Adipocyte (in vitro differentiated cells): Measurements from ENCODE around the gene RPL29.

Experiments used
- DNase-seq: peaks from one replicate; pipeline ENCODE4 v3.0.0-alpha.2; 2015; ENCODE audit warnings: low read depth
- H3K27me3 ChIP-seq: replicated peaks from 2 replicates; pipeline ENCODE4 v1.7.0; 2013; ENCODE audit warnings: mild to moderate bottlenecking, low read length, moderate library complexity; ENCODE audit not compliant: control insufficient read depth, insufficient read depth
- H3K36me3 ChIP-seq: 2 replicates; pipeline ENCODE4 v1.7.0; 2013; ENCODE audit warnings: low read length, mild to moderate bottlenecking, moderate library complexity; ENCODE audit not compliant: control insufficient read depth, insufficient read depth, severe bottlenecking
- H3K4me1 ChIP-seq: 2 replicates; pipeline ENCODE4 v1.7.0; 2013; ENCODE audit warnings: mild to moderate bottlenecking, low read length, moderate library complexity; ENCODE audit not compliant: control insufficient read depth, insufficient read depth
- H3K4me3 ChIP-seq: 2 replicates; pipeline ENCODE4 v1.7.0; 2013; ENCODE audit warnings: mild to moderate bottlenecking, low read length, moderate library complexity
- H3K9ac ChIP-seq: 2 replicates; pipeline ENCODE4 v1.7.0; 2013; ENCODE audit warnings: mild to moderate bottlenecking, low read length, moderate library complexity
- H3K9me3 ChIP-seq: 2 replicates; pipeline ENCODE4 v1.7.0; 2013; ENCODE audit warnings: mild to moderate bottlenecking, low read length, moderate library complexity; ENCODE audit not compliant: control insufficient read depth

RPL29 gene

DNA sequence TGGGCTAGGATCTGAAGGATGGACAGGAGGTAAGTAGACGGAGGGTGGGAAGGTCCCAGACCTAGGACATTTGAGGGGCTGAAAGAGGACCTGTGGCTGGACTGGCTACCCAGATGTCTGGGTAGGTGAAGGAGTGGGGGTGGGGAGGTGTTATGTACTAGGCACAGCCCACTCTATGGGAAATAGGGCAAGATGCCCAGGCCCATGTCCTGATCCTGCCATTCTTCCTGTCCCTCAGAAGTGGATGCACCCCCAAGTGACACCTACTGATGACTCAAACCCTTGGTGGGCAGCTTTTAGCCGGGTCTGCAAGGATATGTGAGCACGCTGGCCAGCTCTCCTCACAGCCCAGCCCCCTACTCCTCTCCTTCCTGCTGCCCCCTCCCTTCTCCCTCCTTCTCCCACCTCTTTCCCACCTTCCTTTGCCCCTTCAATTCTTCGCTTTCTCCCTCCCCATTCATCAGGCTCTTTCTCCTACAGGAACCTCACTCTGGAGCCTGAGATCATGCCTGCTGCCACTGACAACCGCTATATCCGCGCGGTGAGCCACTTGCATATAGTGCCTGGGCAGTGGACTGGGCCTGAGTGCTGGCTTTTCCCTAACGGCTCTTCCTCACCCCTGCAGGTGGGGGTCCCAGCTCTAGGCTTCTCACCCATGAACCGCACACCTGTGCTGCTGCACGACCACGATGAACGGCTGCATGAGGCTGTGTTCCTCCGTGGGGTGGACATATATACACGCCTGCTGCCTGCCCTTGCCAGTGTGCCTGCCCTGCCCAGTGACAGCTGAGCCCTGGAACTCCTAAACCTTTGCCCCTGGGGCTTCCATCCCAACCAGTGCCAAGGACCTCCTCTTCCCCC, 7.2 kb downstream of the RPL29 start:
- no peak for DNase-seq
- Histone ChIP-seq H3K27me3 (no peaks in the 10 kb centered on the region), H3K36me3 (peaks cover 21% of the 10 kb centered on the region), H3K9ac (peak overlapping the region; percentile 81), H3K4me3 (no peak overlapping the region), H3K9me3 (no peaks in the 10 kb centered on the region), H3K4me1 (peaks cover 53% of the 10 kb centered on the region)

DNA sequence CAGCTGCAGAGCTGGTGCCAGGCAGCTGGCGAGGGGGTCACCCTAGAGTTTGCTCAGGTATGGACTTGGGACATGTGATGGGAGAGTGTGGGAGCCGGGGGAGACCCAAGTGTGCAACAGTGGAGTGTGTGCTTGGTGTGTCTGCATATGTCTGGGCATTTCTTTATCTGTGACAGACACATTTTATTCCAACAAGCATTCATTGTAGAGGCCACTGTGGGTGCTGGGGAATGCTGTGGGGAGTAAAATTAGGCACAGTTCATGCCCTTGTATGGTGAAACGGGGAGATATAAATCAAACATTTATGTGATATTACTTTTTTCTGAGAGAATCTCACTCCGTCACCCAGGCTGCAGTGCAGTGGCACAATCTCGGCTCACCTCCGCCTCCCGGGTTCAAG, 8.1 kb downstream of the RPL29 start:
- DNase-seq: no peak
- H3K36me3 ChIP-seq: peaks cover 14% of the 10 kb centered on the region
- no peak overlapping the region for H3K9ac ChIP-seq
- no peaks in the 10 kb centered on the region for H3K27me3 ChIP-seq
- H3K4me1 ChIP-seq: peaks cover 50% of the 10 kb centered on the region
- H3K9me3 ChIP-seq: no peaks in the 10 kb centered on the region
- H3K4me3 ChIP-seq: no peak overlapping the region

DNA sequence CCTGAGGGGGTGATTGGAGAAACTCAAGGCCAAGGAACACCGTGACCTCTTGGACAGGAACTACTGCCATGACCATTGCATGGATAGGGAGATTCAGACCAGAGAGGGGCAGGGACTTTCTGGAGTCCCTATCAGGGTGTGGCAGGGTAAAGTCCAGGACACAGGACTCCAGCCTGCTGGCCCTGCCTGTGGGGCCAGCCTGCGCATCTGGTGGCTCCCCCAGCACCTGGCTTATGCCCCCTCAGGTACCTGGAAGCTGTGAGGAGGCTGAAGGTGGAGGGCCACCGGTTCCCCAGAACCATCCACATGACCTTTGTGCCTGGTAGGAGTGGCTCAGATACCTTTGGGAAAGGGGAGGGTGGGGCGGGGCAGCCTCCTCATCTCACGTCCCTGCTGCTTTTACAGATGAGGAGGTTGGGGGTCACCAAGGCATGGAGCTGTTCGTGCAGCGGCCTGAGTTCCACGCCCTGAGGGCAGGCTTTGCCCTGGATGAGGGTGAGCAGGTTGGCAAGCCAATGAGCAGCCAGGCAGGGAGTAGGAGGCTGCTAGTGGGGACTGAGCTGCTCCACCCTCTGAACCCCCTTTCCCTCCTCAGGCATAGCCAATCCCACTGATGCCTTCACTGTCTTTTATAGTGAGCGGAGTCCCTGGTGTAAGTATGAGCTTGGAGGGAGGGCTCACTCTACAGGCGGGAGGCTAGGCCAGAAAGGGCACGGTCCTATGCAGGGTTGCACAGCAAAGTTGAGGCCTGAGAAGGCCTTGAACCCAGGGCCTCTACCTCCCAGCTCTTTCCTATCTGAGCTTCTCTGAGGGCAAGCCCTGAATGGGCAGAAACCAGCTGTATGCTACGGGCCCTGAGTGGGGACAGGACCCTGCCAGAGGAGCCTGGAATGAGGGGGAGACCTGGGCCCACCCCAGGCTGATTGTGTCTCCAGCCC, 9.4 kb downstream of the RPL29 start:
- Histone ChIP-seq H3K4me1 (peaks cover 51% of the 10 kb centered on the region), H3K36me3 (peaks cover 6% of the 10 kb centered on the region), H3K27me3 (no peaks in the 10 kb centered on the region), H3K4me3 (no peak overlapping the region), H3K9me3 (no peaks in the 10 kb centered on the region), H3K9ac (no peak overlapping the region)
- DNase-seq: no peak

- no peaks in the 10 kb centered on the region for H3K27me3 ChIP-seq
- H3K9ac ChIP-seq: peak overlapping the region; percentile 82
- no peak for DNase-seq
- peaks cover 48% of the 10 kb centered on the region for H3K4me1 ChIP-seq
- H3K9me3 ChIP-seq: no peaks in the 10 kb centered on the region
- no peak overlapping the region for H3K4me3 ChIP-seq
- peaks cover 13% of the 10 kb centered on the region for H3K36me3 ChIP-seq
Observed at GRCh38 chr3:51985063-51985462, 10.6 kb downstream of the RPL29 start.

- no peaks in the 10 kb centered on the region for H3K27me3 ChIP-seq
- peaks cover 13% of the 10 kb centered on the region for H3K36me3 ChIP-seq
- H3K9ac ChIP-seq: peak overlapping the region; percentile 82
- H3K4me3 ChIP-seq: peak overlapping the region; percentile 81
- DNase-seq: no peak
- no peaks in the 10 kb centered on the region for H3K9me3 ChIP-seq
- peaks cover 41% of the 10 kb centered on the region for H3K4me1 ChIP-seq
Observed at GRCh38 chr3:51984269-51984647, 11.4 kb downstream of the RPL29 start.

- Histone ChIP-seq H3K4me3 (peak overlapping the region; percentile 81), H3K9me3 (no peaks in the 10 kb centered on the region), H3K36me3 (peaks cover 13% of the 10 kb centered on the region), H3K9ac (peak overlapping the region; percentile 82), H3K4me1 (peaks cover 36% of the 10 kb centered on the region), H3K27me3 (no peaks in the 10 kb centered on the region)
- no peak for DNase-seq
Observed at GRCh38 chr3:51983578-51984268, 12.0 kb downstream of the RPL29 start.

- Histone ChIP-seq H3K9ac (peak within 1 kb of the TSS; percentile 82), H3K36me3 (peaks cover 13% of the 10 kb centered on the region), H3K9me3 (no peaks in the 10 kb centered on the region), H3K27me3 (no peaks in the 10 kb centered on the region), H3K4me1 (peaks cover 33% of the 10 kb centered on the region), H3K4me3 (peak within 1 kb of the TSS; percentile 81)
- DNase-seq: peak; percentile 93
Observed at GRCh38 chr3:51982838-51983577, 12.7 kb downstream of the RPL29 start, which contains the start of gene ACY1. ACY1 (plus strand) TSS chr3:51983535; CDS start chr3:51984065, 530 bp downstream.

DNA sequence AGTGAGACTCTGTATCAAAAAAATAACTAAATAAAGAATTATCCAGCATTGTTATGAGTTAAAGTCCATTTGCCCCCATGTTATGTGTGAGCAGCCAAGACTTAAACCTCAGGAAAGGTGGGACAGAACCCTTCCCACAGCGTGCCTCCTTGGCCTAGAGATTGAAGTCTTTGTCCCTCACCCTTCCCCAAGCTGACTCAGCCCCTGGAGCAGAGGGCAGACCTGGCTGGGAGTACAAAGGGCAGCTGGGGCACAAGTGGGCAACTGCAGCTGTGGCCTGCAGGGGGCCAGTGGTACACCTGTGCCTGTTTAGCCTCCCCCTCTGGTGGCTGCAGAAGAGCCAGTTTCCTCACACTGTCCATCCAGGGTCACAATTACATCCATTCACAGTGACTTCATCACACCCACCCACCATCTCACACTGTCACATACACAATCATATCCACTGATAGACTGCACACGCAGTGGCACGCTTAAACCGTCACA, 13.3 kb downstream of the RPL29 start:
- Histone ChIP-seq H3K9me3 (no peaks in the 10 kb centered on the region), H3K27me3 (no peaks in the 10 kb centered on the region), H3K4me1 (peaks cover 33% of the 10 kb centered on the region), H3K4me3 (peak overlapping the region; percentile 81), H3K36me3 (peaks cover 13% of the 10 kb centered on the region), H3K9ac (peak overlapping the region; percentile 82)
- DNase-seq: no peak

- no peaks in the 10 kb centered on the region for H3K9me3 ChIP-seq
- no peaks in the 10 kb centered on the region for H3K27me3 ChIP-seq
- H3K4me1 ChIP-seq: peaks cover 33% of the 10 kb centered on the region
- no peak overlapping the region for H3K4me3 ChIP-seq
- H3K9ac ChIP-seq: no peak overlapping the region
- peaks cover 7% of the 10 kb centered on the region for H3K36me3 ChIP-seq
- no peak for DNase-seq
Observed at GRCh38 chr3:51980253-51980652, 15.4 kb downstream of the RPL29 start.

DNA sequence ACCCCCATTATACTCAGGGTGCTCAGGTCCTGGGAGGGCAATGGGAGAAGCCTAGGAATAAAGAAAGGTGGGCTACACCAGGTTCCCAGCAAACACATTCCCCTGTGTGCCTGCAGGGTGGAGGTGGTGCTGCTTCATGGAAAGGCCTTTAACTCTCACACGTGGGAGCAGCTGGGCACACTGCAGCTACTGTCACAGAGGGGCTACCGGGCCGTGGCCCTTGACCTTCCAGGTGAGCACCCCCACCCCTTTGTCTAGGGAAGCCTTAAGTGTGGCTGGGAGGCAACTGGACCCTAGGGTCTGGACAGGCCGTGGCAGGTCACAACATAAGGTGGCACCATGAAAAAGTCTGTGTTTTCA, 17.6 kb downstream of the RPL29 start:
- Histone ChIP-seq H3K36me3 (peaks cover 7% of the 10 kb centered on the region), H3K9me3 (no peaks in the 10 kb centered on the region), H3K4me1 (peaks cover 25% of the 10 kb centered on the region), H3K9ac (no peak overlapping the region), H3K4me3 (no peak overlapping the region), H3K27me3 (no peaks in the 10 kb centered on the region)
- DNase-seq: no peak
